ENCODE measurements around the gene EDNRB. TPM values are rescaled to one million over a fixed set of nuclear protein-coding genes. Genes with fewer than 3 reads are reported as not detected.

EDNRB gene
- total RNA-seq, 2 donors from 2014 or later, result 23.1 to 28.7 TPM

GRCh38 chr13:77876176-77876575 lies 42.5 kb downstream of the EDNRB start:
- ATAC-seq, result no peak
- no peak for DNase-seq

GRCh38 chr13:77874406-77874805 lies 44.2 kb downstream of the EDNRB start:
- ATAC-seq (no peak), DNase-seq (no peak)
- no peak overlapping the region for H3K27ac ChIP-seq
- no peaks in the 10 kb centered on the region for H3K36me3 ChIP-seq (replicated peaks in 1 of 2; ENCODE audit: insufficient read depth in 1 of 2, low read depth in 2 of 2)
- H3K4me1 ChIP-seq, result no peaks in the 10 kb centered on the region
- intact Hi-C loops (cut with DNase I), result no loop called here
- TF ChIP-seq CTCF (IDR thresholded peaks at IDR 0.05) (no peak), POLR2A (IDR thresholded peaks at IDR 0.05) (no peak)
- WGBS, 2 donors, result 50 to 53% methylated on average over 4 of the region's 4 CpGs
- no peaks in the 10 kb centered on the region for H3K9me3 ChIP-seq
- no peaks in the 10 kb centered on the region for H3K27me3 ChIP-seq
- no peak overlapping the region for H3K4me3 ChIP-seq

More at GRCh38 chr13:77876176-77876575, 42.5 kb downstream of the EDNRB start:
- H3K27me3 ChIP-seq, result no peaks in the 10 kb centered on the region
- no peaks in the 10 kb centered on the region for H3K4me1 ChIP-seq
- H3K36me3 ChIP-seq (replicated peaks in 1 of 2; ENCODE audit: insufficient read depth in 1 of 2, low read depth in 2 of 2), result no peaks in the 10 kb centered on the region
- no peak overlapping the region for H3K27ac ChIP-seq
- H3K9me3 ChIP-seq, result no peaks in the 10 kb centered on the region
- TF ChIP-seq POLR2A (IDR thresholded peaks at IDR 0.05) (no peak), CTCF (IDR thresholded peaks at IDR 0.05) (no peak)
- intact Hi-C loops (cut with DNase I), result no loop called here
- WGBS, 2 donors, result 30 to 35% methylated on average over 2 of the region's 2 CpGs
- no peak overlapping the region for H3K4me3 ChIP-seq

- Histone ChIP-seq H3K9me3 (no peaks in the 10 kb centered on the region), H3K27me3 (no peaks in the 10 kb centered on the region), H3K4me3 (no peak overlapping the region), H3K4me1 (no peaks in the 10 kb centered on the region), H3K27ac (no peak overlapping the region), H3K36me3 (replicated peaks in 1 of 2; ENCODE audit: insufficient read depth in 1 of 2, low read depth in 2 of 2) (no peaks in the 10 kb centered on the region)
- no peak for TF ChIP-seq CTCF (IDR thresholded peaks at IDR 0.05)
- TF ChIP-seq POLR2A (IDR thresholded peaks at IDR 0.05), result no peak
- DNase-seq (no peak), ATAC-seq (no peak)
- intact Hi-C loops (cut with DNase I), result no loop called here
- 50 to 51% methylated on average over 5 of the region's 5 CpGs for WGBS, 2 donors
Observed at GRCh38 chr13:77872995-77873394, 45.6 kb downstream of the EDNRB start.

- DNase-seq (no peak), ATAC-seq (no peak)
- H3K4me3 ChIP-seq, result no peak overlapping the region
- H3K36me3 ChIP-seq (replicated peaks in 1 of 2; ENCODE audit: insufficient read depth in 1 of 2, low read depth in 2 of 2), result no peaks in the 10 kb centered on the region
- no peaks in the 10 kb centered on the region for H3K4me1 ChIP-seq
- no peaks in the 10 kb centered on the region for H3K9me3 ChIP-seq
- no peak overlapping the region for H3K27ac ChIP-seq
- TF ChIP-seq CTCF (IDR thresholded peaks at IDR 0.05), result no peak
- TF ChIP-seq POLR2A (IDR thresholded peaks at IDR 0.05), result no peak
- H3K27me3 ChIP-seq, result no peaks in the 10 kb centered on the region
- intact Hi-C loops (cut with DNase I), result no loop called here
Observed at GRCh38 chr13:77871596-77871995, 47.0 kb downstream of the EDNRB start.

- Histone ChIP-seq H3K36me3 (replicated peaks in 1 of 2; ENCODE audit: insufficient read depth in 1 of 2, low read depth in 2 of 2) (no peaks in the 10 kb centered on the region), H3K4me1 (no peaks in the 10 kb centered on the region), H3K27ac (no peak overlapping the region), H3K4me3 (no peak overlapping the region), H3K9me3 (no peaks in the 10 kb centered on the region), H3K27me3 (no peaks in the 10 kb centered on the region)
- ATAC-seq, result no peak
- no peak for DNase-seq
- intact Hi-C loops (cut with DNase I), result no loop called here
- 61 to 63% methylated on average over 1 of the region's 1 CpG for WGBS, 2 donors
- no peak for TF ChIP-seq CTCF (IDR thresholded peaks at IDR 0.05)
- no peak for TF ChIP-seq POLR2A (IDR thresholded peaks at IDR 0.05)
Observed at GRCh38 chr13:77868717-77869116, 49.9 kb downstream of the EDNRB start.
